Smooth muscle cell of the umbilical artery (primary cell): ENCODE measurements around the gene HOXB4. TPM values are rescaled to one million over a fixed set of nuclear protein-coding genes. Genes with fewer than 3 reads are reported as not detected.

ENCODE experiments used
- total RNA-seq: library from RNA; depleted of rRNA; stranded (reverse); fragments of >200 nt; gene quantifications from 2 replicates; pipeline ENCODE4 v1.2.3, GENCODE V29; 2014

Gene HOXB4
- 1.2 and 1.8 TPM in 2 replicates for total RNA-seq

DNA sequence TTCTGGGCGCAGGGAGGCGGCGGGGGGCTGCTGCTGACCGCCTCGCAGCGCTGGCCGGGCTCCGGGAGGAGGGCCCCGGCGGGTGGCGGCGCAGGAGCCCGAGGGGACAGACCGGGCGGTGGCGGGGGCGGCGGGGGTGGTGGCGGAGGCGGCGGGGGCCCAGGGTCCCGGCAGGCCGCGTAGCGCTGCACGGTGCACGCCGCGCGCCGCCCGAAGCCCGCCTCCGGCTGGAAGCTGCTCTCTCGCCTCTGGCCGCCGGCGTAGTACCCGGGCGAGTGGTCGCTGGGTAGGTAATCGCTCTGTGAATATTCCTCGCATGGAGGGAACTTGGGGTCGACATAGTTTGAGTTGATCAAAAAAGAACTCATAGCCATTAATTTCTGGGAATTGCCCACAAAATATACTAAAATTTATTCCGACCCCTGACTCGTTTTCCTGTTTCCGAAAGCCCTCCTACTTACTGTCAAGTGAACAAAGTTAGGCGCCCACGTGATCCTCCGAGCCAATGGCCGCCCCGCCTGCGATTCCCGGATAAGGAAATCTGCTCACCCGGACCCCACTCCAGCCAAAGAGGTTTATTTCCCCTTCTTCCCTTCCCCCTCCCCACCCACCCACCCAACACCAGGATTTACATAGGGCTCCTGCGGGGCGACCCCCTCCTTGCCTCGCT, at the start of gene HOXB4:
HOXB4 (minus strand) TSS at position 405 of the 670 bp plus-strand sequence; CDS start at position 374, 31 bp downstream.

DNA sequence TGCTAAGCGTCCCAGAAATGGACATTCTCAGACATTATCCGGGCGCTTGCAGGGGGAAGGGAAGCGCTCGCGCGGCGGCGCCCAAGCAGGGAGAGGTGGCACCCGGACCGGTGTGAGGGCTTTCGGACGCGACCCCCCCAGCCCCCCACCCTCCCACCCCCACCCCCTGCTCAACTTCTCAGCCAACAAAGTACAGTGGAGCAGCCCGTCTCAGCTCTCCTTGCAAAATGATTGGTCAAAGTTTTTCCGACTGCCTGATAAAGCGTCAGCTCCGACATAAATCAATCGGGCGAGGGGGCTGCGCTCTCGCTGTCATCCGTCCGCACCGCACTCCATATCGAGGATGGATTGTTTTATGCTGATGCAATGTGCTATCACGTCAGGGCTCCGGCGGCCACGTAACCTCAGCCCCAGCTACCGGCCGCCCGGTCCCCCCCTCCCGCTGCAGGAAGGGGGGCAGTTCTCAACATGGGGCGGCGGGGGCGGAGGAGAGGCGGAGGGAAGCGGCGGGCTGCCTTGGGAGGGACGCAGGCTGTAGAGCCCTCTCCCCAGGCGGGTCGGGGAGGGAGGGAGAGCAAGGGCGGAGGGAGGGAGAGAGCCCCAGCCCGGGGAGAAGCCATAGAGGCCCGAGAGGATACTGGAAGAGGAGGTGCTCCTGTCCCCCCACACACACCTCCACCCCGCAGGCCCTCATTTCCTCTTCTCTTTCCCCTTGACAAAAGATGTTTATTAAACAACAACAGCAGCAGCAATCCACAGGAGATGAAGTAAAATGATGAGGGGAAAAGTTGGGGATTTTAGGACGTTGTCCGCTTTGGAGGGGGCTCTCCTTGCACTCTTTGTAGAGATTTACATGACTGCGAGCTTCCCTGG, 48.3 kb upstream of the HOXB4 start, which contains the start of gene HOXB9:
HOXB9 (minus strand) TSS at position 114 of the 873 bp plus-strand sequence; CDS start at position 25, 89 bp downstream.

DNA sequence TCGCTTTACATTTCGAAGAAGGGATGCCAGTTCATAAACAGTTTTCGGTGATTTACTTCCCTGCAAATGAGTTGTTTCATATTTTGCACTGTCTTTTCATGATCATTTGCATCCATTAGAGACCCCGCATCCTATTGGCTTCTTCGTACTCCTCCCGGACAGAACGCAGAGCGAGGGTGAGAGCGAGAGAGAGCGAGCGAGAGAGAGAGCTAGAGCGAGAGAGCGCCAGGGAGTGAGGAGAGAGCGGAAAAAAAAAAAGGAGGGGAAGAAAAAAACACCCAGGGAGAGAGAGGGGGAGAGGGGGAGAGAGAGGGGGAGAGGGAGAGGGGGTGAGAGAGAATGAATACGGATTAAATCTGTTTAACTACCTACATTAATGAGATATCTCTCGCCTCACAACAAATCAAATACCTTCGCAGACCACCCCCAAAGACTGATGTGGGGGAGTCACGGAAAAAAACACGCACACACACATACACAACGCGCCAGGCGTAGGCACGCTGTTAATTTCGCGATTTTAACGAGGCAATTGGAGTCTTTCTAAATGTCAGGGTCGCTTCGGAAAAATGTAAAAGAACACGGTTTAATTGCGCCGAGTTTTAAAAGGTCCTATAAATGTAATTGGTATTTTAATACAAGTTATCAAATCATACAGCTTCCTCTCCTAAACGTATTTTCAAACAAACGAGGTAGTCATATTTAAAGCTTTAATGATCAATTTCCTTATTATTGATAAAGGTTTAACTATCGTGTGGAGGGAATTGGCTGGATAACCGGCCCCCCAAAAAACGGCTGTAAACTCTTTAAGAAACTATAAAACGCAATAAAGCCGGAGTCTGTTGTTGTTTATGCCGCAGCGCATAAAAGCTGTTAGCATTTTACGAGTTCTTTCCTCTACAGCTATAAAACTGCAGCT, 37.2 kb upstream of the HOXB4 start, which contains the start of gene HOXB8:
HOXB8 (minus strand) TSS at position 246 of the 916 bp plus-strand sequence. CDS start 588 bp downstream, outside the sequence.

DNA sequence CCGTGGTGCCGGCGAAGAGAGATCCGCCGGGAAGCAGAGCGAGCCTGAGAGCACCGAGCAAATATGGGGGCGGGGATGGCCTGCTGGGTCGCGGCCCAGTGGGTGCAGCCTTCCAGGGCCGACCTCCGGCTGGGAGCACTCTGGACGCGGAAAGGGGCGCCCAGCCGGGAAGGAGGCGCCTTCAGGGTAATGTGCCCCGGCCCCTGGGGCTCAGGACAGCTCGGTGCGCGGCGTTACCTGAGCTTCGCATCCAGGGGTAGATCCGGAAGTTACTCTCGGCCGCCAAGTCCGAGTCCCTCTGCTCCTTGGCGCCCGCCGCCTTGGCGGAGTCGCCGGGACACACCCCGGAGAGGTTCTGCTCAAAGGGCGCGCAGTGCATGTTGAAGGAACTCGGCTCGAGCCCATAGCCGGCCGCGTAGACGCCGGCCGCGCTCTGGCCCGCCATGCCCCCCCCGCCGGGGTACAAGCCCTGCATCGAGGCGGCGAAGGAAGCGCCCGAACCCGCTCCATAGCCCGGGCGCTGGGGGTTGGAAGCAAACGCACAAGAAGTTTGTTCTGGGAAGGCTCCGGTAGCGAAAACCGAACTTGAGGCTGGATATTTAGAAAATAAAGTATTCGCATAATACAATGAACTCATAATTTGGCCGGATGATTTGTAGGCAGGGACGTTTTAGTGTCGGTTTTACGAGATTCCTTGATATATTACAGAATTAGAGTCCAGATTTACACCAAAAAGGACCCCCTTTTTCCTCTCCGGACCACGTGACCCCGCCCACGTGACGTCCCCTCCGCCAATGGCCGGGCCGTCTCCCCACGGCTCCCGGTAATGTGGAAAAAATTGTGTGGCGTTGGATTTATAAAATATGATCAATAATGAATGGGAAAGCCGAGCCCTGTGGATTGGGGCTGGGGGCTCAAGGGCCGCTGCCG, 32.4 kb upstream of the HOXB4 start, which contains the start of gene HOXB7:
HOXB7 (minus strand) TSS at position 736 of the 930 bp plus-strand sequence; CDS start at position 637, 99 bp downstream.

DNA sequence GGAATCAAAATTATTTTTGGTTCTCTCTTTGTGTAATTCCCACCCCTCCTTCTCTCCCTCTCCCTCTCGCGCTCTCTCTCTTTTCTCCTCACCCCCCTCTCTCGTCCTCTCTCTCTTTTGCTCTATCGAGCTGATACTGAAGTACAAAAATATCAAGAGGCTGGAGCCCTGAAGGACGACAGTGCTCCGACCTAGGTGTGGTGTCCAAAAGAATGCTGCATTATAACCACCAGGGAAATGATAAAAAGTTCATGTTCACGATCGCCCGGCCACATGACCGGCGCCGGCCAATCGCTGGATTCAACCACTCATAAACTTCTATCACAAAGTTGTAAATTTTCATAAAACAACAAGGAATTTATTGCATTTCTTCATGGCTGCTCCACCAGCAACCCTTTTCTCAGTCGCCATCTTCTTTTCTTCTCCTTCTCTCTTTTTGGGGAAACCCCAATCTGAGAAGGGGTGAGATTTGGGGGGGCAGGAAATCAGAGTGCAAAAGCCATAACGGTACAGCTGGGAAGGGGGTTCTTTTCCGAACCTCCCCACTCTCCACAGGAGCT, 26.7 kb upstream of the HOXB4 start, which contains the start of gene HOXB6:
HOXB6 (minus strand) TSS at position 217 of the 560 bp plus-strand sequence. CDS start 6,836 bp downstream, outside the sequence.

DNA sequence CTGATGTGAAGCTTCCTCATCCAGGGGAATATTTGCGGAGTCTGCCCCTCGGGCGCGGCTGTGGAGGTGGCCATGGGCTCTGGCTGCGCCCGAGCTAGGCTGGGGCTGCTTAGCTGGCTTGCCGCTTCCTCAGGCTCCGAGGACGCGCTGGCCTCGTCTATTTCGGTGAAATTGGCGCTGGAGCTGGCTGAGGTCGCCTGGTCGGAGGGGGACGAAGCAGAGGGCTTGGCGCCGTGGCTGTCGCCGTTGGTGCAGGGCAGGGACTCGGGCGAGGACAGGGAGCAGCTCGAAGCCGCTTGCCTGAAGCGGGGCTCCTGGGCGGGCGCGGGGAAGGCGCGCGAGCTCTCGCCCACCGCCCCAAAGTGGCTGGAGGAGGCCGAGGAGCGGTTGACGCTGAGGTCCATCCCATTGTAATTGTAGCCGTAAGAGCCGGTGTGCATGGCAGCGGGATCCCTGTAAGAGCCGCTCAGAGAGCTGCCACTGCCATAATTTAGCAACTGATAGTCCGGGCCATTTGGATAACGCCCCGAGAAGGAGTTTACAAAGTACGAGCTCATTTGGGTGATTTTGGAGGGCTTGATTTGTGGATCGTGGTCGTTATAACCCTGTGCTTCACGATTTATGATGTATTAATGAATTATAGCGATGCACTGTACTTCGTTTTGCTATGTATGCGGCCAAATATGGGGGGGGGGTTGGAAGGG, 15.1 kb upstream of the HOXB4 start, which contains the start of gene HOXB5:
HOXB5 (minus strand) TSS at position 654 of the 704 bp plus-strand sequence; CDS start at position 557, 97 bp downstream.

DNA sequence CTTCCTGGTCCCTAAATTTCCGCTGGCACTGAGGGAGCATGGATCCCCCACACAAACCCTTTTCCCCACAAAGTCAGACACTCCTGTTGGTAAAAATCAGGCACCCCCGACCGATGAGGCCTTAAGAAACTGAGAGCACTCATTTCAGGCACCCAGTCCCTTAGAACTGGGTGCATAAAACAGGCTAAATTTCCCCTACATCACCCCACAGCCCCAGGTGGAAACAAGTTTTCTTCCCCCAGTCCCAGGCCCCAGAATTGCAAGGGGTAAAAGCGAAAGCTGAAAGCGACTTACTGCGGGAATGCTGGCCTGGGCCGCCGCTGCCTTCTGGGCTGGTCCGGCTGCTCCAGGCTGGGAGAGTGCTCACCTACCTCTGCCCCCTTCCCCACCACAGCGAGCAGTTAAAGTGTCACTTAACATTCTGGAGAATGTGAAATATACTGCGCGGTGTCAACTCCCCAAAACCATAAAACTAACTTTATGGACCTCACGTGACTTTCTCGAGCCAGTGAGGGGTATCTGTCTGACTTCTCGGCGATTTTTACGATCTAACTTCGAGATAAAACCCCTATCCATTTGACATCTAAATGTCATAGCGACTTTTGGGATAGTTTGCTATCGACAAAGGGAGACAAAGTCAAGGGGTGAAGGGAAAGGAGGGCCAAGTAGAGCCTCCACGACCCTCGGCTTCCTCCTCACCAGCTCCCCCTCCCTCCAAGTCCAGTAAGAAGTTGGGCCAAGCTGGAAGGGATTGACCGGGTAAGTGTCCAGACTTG, 11.9 kb upstream of the HOXB4 start, which contains the start of gene HOXB3:
HOXB3 (minus strand) TSS at position 411 of the 776 bp plus-strand sequence. CDS start 37,767 bp downstream, outside the sequence.

DNA sequence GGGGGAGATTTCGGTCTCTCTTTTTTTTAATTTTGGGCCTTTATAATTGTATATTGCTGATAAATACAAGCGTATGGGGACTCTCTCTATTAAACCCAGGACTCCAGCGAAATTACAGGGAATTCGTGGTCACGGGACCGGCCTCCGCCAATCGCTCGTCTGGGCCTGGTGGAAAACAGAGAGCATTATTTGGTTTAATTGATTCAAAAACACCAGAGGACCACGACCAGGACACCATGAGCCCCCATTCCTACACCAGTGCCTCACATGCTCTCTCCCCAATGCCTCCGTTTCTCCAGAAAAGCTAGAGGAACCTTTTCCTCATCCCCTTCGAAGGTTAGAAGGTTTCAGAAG, 33.2 kb downstream of the HOXB4 start, which contains the start of gene HOXB2:
HOXB2 (minus strand) TSS at position 88 of the 354 bp plus-strand sequence. CDS start 198 bp downstream, outside the sequence.

DNA sequence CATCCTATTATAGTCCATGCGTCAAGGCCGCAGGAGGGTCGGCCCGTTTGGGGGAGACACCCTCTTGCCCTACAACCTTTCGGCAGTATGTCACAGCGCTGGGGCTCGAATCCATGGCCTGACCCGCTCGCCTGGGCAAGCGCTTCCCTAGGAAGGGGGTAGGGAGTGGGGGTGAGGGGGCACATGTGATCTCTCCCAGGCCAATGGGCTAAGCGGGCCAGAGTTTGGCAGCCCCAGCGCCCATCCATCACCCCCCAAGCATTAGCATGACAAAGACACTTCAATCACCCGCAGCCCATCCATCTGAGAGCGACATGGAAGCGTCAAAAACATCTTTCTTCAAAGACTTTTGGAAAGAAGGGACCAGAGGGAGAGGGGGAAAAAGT, 47.3 kb downstream of the HOXB4 start, which contains the start of gene HOXB1:
HOXB1 (minus strand) TSS at position 125 of the 386 bp plus-strand sequence; CDS start at position 18, 107 bp downstream.

Other genes with a start within 250 kb of the HOXB4 start
- 0.28 TPM in 1 of 2 replicates, not detected in the other for gene SKAP1, start 148.1 kb downstream of the HOXB4 start, total RNA-seq
- gene HOXB1, start 47.3 kb downstream of the HOXB4 start, total RNA-seq = not detected in 2 replicates
- 4.5 and 7.0 TPM in 2 replicates for gene HOXB2, start 33.2 kb downstream of the HOXB4 start, total RNA-seq
- 5.6 and 8.4 TPM in 2 replicates for gene HOXB3, start 11.9 kb upstream of the HOXB4 start, total RNA-seq
- gene HOXB5, start 15.4 kb upstream of the HOXB4 start, total RNA-seq = 0.09 TPM in 1 of 2 replicates, not detected in the other
- 4.8 and 5.3 TPM in 2 replicates for gene HOXB6, start 26.6 kb upstream of the HOXB4 start, total RNA-seq
- 3.3 and 3.4 TPM in 2 replicates for gene HOXB7, start 32.7 kb upstream of the HOXB4 start, total RNA-seq
- gene HOXB8, start 36.9 kb upstream of the HOXB4 start, total RNA-seq = under 0.01 and 0.97 TPM in 2 replicates
- gene HOXB9, start 48.0 kb upstream of the HOXB4 start, total RNA-seq = 0.30 and 0.92 TPM in 2 replicates
- gene PRAC1, start 144.2 kb upstream of the HOXB4 start, total RNA-seq = not detected in 2 replicates
- not detected in 2 replicates for gene PRAC2, start 144.8 kb upstream of the HOXB4 start, total RNA-seq
- gene HOXB13, start 150.4 kb upstream of the HOXB4 start, total RNA-seq = under 0.01 TPM in 1 of 2 replicates, not detected in the other
- gene TTLL6, start 238.9 kb upstream of the HOXB4 start, total RNA-seq = 0.18 and 1.2 TPM in 2 replicates